Transverse colon (tissue), 4 donors: ENCODE data around the gene DTD1. TPM values are rescaled to one million over a fixed set of nuclear protein-coding genes. Genes with fewer than 3 reads are reported as not detected.
A peak's percentile ranks its signal among the peaks of the same experiment; 100 is the strongest.

Experiments used
- DNase-seq: peaks from one replicate; pipeline ENCODE4 v3.0.0-alpha.2; 2019
- H3K27ac ChIP-seq, 4 donors: fragments of 200-600 bp; sonication (generic); 2 replicates each; pipeline ENCODE4 v1.5.1; 2016 to 2018; ENCODE audit warnings: inconsistent platforms in 4 of 4
- H3K27me3 ChIP-seq: fragments of 200-600 bp; sonication (generic); 2 replicates; pipeline ENCODE4 v1.5.1; 2017; ENCODE audit warnings: inconsistent platforms
- H3K36me3 ChIP-seq, 4 donors: fragments of 200-600 bp; sonication (generic); 2 replicates each; pipeline ENCODE4 v1.5.1; 2017 to 2019; ENCODE audit warnings: inconsistent platforms in 4 of 4
- H3K4me1 ChIP-seq, 4 donors: fragments of 200-600 bp; sonication (generic); 2 replicates each; pipeline ENCODE4 v1.5.1; 2017 to 2020; ENCODE audit warnings: inconsistent platforms in 4 of 4
- H3K4me3 ChIP-seq, 4 donors: fragments of 200-600 bp; sonication (generic); 1 replicate in 1 of 4; 2 replicates in 3 of 4; pipeline versions ENCODE4 v1.5.1 to v1.6.1; 2017 to 2019; ENCODE audit warnings: inconsistent platforms in 4 of 4
- H3K9me3 ChIP-seq, 2 donors: fragments of 200-600 bp; sonication (generic); 2 replicates each; pipeline ENCODE4 v1.5.1; 2017 to 2019; ENCODE audit warnings: inconsistent platforms in 2 of 2
- EP300 ChIP-seq: sonication (generic); formaldehyde crosslinking; IDR thresholded peaks from one replicate; pipeline ENCODE4 v1.6.1; 2017; ENCODE audit warnings: antibody characterized with exemption, low read depth
- POLR2A ChIP-seq: fragments of 450-650 bp; IDR thresholded peaks from one replicate; pipeline ENCODE4 v1.6.1; 2016; ENCODE audit warnings: antibody characterized with exemption, mild to moderate bottlenecking, moderate library complexity
- POLR2AphosphoS5 ChIP-seq, 3 donors: sonication (generic); formaldehyde crosslinking; IDR thresholded peaks; one replicate each; pipeline ENCODE4 v1.6.1; 2016; ENCODE audit warnings: antibody characterized with exemption in 3 of 3
- WGBS, 2 donors: methylation state at CpG; one replicate each; pipeline ENCODE4 v1.1.5; 2018; ENCODE audit warnings: low coverage in 1 of 2; 5-methylcytosine and 5-hydroxymethylcytosine counted together
- in situ Hi-C, 4 donors: fragments of 200-750 bp; cut with MboI; loops; one replicate each; pipeline versions ENCODE4 v1.15.0 to v1.15.1; 2017; ENCODE audit warnings: low sequenced_read_pairs in 3 of 4, low pct_ligation_motif_present in 1 of 4, low pct_unique_long_range_greater_than_20kb in 1 of 4
- intact Hi-C: fragments of 100-400 bp; cut with DNase I; formaldehyde crosslinking; loops from one replicate; pipeline ENCODE4 v1.15.1; 2023; ENCODE audit warnings: low total_unique reads
- total RNA-seq, 4 donors: library from RNA; depleted of rRNA; stranded (reverse); fragments of >200 nt; gene quantifications; one replicate each; pipeline ENCODE4 v1.1.0, GENCODE V29; 2016
- TF ChIP-seq, protein P1 (sequence below), 5 experiments: fragments of 200-600 bp in 3 of 5; fragments of 450-650 bp in 2 of 5; sonication (generic) in 3 of 5; IDR thresholded peaks; 1 replicate in 2 of 5; 2 replicates in 3 of 5; pipeline ENCODE4 v1.5.1; 2016 to 2017; ENCODE audit warnings: antibody characterized with exemption in 5 of 5, inconsistent platforms in 3 of 5, mild to moderate bottlenecking in 2 of 5, moderate library complexity in 1 of 5

DTD1 gene
- total RNA-seq, 4 donors from 2014 or later = 3.7 to 17.6 (median 9.8) TPM

DNA sequence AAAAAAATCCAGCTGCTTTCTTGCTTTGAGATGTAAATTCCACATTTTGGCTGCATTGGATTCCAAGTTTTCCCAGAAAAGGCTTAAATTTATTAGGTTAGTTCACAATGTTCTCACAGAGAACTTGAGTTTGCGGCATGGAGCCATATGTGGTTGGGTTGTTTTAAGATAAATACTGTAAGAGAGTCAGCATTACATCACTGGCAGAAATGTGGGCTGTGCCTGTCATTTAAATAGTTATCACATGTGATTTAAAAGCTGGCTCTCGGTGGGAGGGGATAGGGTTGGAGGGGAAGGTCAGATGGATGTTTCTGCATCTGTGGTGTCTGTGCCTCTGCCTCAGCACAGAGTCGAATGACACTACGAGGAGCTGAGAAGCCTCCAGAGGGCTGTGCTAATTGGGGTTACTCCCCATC lies 151.9 kb downstream of the DTD1 start:
- Histone ChIP-seq H3K27me3 (no peaks in the 10 kb centered on the region), H3K36me3 (peaks cover 0 to 4% (median 0%) of the 10 kb centered on the region in 4 donors), H3K9me3 (no peaks in the 10 kb centered on the region), H3K4me1 (peaks cover 0 to 9% (median 4%) of the 10 kb centered on the region in 4 donors), H3K27ac (peak overlapping the region; percentile 21 to 73 (median 44)), H3K4me3 (no peak overlapping the region)
- intact Hi-C loops (no loop called here), in situ Hi-C loops (no loop called here)
- 25 to 60% methylated on average over 2 to 4 of the region's 4 CpGs for WGBS, 2 donors
- TF ChIP-seq POLR2AphosphoS5 (IDR thresholded peaks at IDR 0.05) (peak; percentile 50 to 61 (median 54)), POLR2A (no peak), EP300 (peak; percentile 7)
- TF ChIP-seq, protein P1, sequence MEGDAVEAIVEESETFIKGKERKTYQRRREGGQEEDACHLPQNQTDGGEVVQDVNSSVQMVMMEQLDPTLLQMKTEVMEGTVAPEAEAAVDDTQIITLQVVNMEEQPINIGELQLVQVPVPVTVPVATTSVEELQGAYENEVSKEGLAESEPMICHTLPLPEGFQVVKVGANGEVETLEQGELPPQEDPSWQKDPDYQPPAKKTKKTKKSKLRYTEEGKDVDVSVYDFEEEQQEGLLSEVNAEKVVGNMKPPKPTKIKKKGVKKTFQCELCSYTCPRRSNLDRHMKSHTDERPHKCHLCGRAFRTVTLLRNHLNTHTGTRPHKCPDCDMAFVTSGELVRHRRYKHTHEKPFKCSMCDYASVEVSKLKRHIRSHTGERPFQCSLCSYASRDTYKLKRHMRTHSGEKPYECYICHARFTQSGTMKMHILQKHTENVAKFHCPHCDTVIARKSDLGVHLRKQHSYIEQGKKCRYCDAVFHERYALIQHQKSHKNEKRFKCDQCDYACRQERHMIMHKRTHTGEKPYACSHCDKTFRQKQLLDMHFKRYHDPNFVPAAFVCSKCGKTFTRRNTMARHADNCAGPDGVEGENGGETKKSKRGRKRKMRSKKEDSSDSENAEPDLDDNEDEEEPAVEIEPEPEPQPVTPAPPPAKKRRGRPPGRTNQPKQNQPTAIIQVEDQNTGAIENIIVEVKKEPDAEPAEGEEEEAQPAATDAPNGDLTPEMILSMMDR (IDR thresholded peaks at IDR 0.05) = no peak
- peak; percentile 42 for DNase-seq

DNA sequence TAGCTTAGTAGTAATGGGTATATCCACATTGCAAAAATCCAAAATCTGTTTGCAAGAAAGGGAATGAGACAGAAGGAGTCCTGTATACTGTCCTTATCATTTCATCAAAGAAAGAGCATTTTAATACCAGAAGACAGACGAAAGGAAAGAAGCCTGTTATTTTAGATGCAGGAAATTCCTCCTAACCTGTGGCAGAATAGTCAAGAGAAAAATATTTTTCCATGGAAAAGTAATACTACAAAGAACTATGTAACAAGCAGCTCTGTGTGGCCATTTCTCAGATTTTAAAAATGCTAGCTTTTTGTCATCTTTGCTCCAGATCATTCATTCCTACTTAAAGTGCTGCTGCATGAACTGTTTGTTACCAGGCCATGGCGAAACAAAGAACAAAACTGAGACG lies 152.9 kb downstream of the DTD1 start:
- Histone ChIP-seq H3K9me3 (no peaks in the 10 kb centered on the region), H3K36me3 (peaks cover 0 to 4% (median 0%) of the 10 kb centered on the region in 4 donors), H3K4me1 (peaks cover 0 to 9% (median 4%) of the 10 kb centered on the region in 4 donors), H3K27ac (peak overlapping the region in 3 of 4 donors; percentile 21 to 59 (median 29)), H3K4me3 (no peak overlapping the region), H3K27me3 (no peaks in the 10 kb centered on the region)
- no peak for DNase-seq
- intact Hi-C loops (no loop called here), in situ Hi-C loops (no loop called here)
- WGBS, 2 donors = 95 to 98% methylated on average over 3 of the region's 3 CpGs
- TF ChIP-seq POLR2A = no peak
- TF ChIP-seq, protein P1 (IDR thresholded peaks at IDR 0.05) = no peak
- no peak for TF ChIP-seq POLR2AphosphoS5 (IDR thresholded peaks at IDR 0.05)
- no peak for TF ChIP-seq EP300

DNA sequence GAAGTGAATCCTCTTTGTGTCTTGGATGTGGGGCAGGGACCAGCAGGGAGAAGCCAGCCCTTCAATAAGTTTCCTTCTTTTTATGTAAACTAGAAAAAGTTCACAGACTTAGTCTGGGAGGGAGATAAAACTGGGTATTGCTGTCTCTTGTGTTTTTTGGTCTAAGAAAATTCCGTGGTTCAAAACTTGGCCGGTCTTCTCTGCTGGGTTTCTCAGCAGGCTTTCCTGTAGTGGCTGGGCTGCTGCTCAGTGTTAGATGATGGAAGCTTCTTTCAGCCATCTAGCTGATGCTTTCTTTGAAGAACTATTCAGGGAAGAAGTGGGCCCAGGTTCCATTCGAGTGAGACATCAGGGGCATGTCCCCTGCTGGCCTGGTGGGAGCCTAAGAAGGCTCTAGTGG lies 155.0 kb downstream of the DTD1 start:
- Histone ChIP-seq H3K4me1 (peaks cover 0 to 9% (median 4%) of the 10 kb centered on the region in 4 donors), H3K27ac (no peak overlapping the region), H3K9me3 (no peaks in the 10 kb centered on the region), H3K27me3 (no peaks in the 10 kb centered on the region), H3K4me3 (no peak overlapping the region), H3K36me3 (peaks cover 0 to 4% (median 0%) of the 10 kb centered on the region in 4 donors)
- in situ Hi-C loops = no loop called here
- no peak for DNase-seq
- no peak for TF ChIP-seq POLR2AphosphoS5 (IDR thresholded peaks at IDR 0.05)
- no peak for TF ChIP-seq EP300
- TF ChIP-seq, protein P1 (IDR thresholded peaks at IDR 0.05) = no peak
- TF ChIP-seq POLR2A = no peak
- intact Hi-C loops = no loop called here
- 83% methylated on average over 3 of the region's 3 CpGs; no CpG with 5 or more reads in 1 of the 2 donors for WGBS, 2 donors

DNA sequence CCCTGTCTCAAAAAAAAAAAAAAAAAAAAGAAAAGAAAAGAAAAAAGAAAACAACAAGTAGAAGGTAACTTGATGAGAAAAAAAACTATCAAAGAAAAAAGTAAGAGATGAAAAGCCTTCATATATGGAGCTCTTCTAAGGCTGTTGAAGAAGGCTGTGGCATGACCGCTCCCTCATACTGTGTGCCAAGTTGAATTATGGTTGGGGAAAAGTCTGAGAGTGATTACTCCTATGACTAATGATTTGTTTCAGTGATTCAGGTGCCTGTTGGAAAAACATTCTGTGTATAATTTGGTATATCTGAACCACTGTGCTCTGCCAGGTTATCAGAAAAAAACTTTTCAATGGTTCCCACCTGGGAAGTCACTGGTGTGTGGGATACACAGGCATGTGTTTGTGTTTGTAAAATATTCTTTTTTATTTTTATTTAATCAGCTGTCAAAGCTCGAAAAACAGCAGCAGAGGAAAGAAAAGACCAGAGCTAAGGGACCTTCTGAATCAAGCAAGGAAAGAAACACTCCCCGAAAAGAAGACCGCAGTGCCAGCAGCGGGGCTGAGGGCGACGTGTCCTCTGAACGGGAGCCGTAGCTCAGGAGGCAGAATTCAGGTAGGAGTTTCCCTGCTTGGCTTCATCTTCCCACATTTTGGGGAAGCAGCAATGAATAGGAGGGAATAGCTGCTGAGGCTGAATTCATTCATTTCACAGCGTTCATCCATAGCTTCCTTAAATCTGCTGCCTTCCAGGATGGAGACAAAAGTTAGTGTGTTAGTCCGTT lies 156.0 kb downstream of the DTD1 start:
- Histone ChIP-seq H3K9me3 (no peaks in the 10 kb centered on the region), H3K36me3 (peaks cover 0 to 4% (median 0%) of the 10 kb centered on the region in 4 donors), H3K4me3 (no peak overlapping the region), H3K27ac (no peak overlapping the region), H3K27me3 (no peaks in the 10 kb centered on the region), H3K4me1 (peaks cover 0 to 7% (median 2%) of the 10 kb centered on the region in 4 donors)
- TF ChIP-seq EP300 = no peak
- TF ChIP-seq, protein P1 (IDR thresholded peaks at IDR 0.05) = no peak
- no peak for TF ChIP-seq POLR2A
- TF ChIP-seq POLR2AphosphoS5 (IDR thresholded peaks at IDR 0.05) = no peak
- no peak for DNase-seq
- WGBS, 2 donors = 90 to 93% methylated on average over 11 of the region's 11 CpGs
- in situ Hi-C loops (no loop called here), intact Hi-C loops (no loop called here)
